ENCODE data around the gene MX1. TPM values are rescaled to one million over a fixed set of nuclear protein-coding genes. Genes with fewer than 3 reads are reported as not detected.

Gene MX1
- total RNA-seq, 3 donors from 2014 or later (not counting 1 experiment from before 2014, with no cell fraction given): 22.7 to 67.0 (median 60.6) TPM

DNA sequence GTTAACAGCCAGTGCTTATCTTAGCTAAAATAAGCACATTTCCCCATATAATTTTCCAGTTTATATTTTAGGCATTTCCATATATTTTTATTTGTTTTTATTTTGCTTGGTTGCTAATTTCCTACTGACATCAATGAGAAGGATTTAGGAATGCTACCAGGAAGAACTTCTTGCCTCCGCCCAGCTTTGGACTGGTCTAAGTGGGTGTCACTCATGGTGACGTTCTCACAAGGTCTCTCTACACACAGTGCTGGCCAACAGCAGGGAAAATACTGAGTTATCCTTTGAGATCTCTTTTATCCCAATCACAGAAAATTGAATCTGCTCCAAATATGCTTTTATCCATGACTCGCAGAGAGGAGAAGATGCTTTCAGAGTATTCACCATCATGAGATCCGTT lies 13.2 kb downstream of the MX1 start:
- Mint-ChIP-seq H3K4me1 (no peaks in the 10 kb centered on the region), H3K27ac (no peak overlapping the region), H3K27me3 (ENCODE audit: low read depth in 2 of 2) (no peaks in the 10 kb centered on the region), H3K4me3 (no peak overlapping the region), H3K36me3 (peaks cover 60% of the 10 kb centered on the region), H3K9me3 (peaks cover 0 to 3% of the 10 kb centered on the region in 2 donors)
- H3K4me1 ChIP-seq (ENCODE audit: control insufficient read depth, insufficient read depth, low read length): no peaks in the 10 kb centered on the region
- no peak for ATAC-seq
- intact Hi-C loops (cut with micrococcal nuclease): no loop called here
- H3K27me3 ChIP-seq (ENCODE audit: control insufficient read depth, insufficient read depth, low read length): no peaks in the 10 kb centered on the region
- H3K27ac ChIP-seq (ENCODE audit: low read length): no peak overlapping the region
- H3K36me3 ChIP-seq (ENCODE audit: control insufficient read depth, insufficient read depth, low read length): peaks cover 80% of the 10 kb centered on the region
- H3K9me3 ChIP-seq (ENCODE audit: control insufficient read depth, insufficient read depth, low read length): no peaks in the 10 kb centered on the region
- 73% methylated on average over 4 of the region's 4 CpGs for WGBS (ENCODE audit: insufficient coverage)
- no peak for DNase-seq
- H3K4me3 ChIP-seq (ENCODE audit: low read length): no peak overlapping the region
- TF ChIP-seq, protein P1, sequence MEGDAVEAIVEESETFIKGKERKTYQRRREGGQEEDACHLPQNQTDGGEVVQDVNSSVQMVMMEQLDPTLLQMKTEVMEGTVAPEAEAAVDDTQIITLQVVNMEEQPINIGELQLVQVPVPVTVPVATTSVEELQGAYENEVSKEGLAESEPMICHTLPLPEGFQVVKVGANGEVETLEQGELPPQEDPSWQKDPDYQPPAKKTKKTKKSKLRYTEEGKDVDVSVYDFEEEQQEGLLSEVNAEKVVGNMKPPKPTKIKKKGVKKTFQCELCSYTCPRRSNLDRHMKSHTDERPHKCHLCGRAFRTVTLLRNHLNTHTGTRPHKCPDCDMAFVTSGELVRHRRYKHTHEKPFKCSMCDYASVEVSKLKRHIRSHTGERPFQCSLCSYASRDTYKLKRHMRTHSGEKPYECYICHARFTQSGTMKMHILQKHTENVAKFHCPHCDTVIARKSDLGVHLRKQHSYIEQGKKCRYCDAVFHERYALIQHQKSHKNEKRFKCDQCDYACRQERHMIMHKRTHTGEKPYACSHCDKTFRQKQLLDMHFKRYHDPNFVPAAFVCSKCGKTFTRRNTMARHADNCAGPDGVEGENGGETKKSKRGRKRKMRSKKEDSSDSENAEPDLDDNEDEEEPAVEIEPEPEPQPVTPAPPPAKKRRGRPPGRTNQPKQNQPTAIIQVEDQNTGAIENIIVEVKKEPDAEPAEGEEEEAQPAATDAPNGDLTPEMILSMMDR (IDR thresholded peaks at IDR 0.05): no peak

GRCh38 chr21:41441546-41441945 lies 15.5 kb downstream of the MX1 start:
- DNase-seq (no peak), ATAC-seq (no peak)
- H3K27ac Mint-ChIP-seq: no peak overlapping the region
- Histone ChIP-seq H3K9me3 (ENCODE audit: control insufficient read depth, insufficient read depth, low read length) (no peaks in the 10 kb centered on the region), H3K36me3 (ENCODE audit: control insufficient read depth, insufficient read depth, low read length) (peaks cover 78% of the 10 kb centered on the region), H3K27ac (ENCODE audit: low read length) (no peak overlapping the region), H3K4me1 (ENCODE audit: control insufficient read depth, insufficient read depth, low read length) (no peaks in the 10 kb centered on the region), H3K27me3 (ENCODE audit: control insufficient read depth, insufficient read depth, low read length) (no peaks in the 10 kb centered on the region), H3K4me3 (ENCODE audit: low read length) (no peak overlapping the region)
- no peaks in the 10 kb centered on the region for H3K9me3 Mint-ChIP-seq
- intact Hi-C loops (cut with micrococcal nuclease): no loop called here
- TF ChIP-seq, protein P1 (IDR thresholded peaks at IDR 0.05): no peak
- peaks cover 48% of the 10 kb centered on the region for H3K36me3 Mint-ChIP-seq
- H3K27me3 Mint-ChIP-seq (ENCODE audit: low read depth in 2 of 2): no peaks in the 10 kb centered on the region
- no peak overlapping the region for H3K4me3 Mint-ChIP-seq
- H3K4me1 Mint-ChIP-seq: no peaks in the 10 kb centered on the region
- WGBS (ENCODE audit: insufficient coverage): 98% methylated on average over 14 of the region's 14 CpGs

DNA sequence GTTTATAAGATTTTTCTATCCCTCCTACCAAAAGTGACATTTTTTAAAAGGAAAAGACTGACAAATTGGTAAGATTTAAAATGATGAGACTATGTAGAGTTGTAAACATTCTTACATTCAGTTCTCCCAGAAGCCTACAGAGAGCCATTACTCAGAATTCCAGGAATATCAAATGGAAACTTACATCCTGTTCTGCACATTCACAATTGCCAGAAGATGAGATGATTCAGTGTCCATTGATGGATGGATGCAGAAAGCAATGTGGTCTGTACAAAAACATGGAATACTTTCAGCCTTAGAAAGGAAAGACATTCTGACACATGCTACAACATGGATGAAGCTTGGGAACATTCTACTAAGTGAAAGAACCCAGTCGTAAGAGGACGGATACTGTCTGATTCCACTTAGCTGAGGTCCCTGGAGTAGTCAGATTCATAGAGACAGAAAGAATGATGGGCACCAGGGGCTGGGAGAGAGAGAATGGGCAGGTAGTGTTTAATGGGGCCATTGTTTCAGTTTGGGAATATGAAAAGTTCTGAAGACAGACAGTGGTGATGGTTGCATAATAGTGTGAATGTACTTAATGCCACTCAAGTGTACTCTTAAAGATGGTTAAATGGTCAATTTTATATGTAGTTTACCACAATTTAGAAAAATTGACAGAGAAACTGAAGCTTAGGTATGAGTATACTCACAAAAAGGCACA lies 16.6 kb downstream of the MX1 start:
- intact Hi-C loops (cut with micrococcal nuclease): no loop called here
- Histone ChIP-seq H3K27me3 (ENCODE audit: control insufficient read depth, insufficient read depth, low read length) (no peaks in the 10 kb centered on the region), H3K36me3 (ENCODE audit: control insufficient read depth, insufficient read depth, low read length) (peaks cover 76% of the 10 kb centered on the region), H3K9me3 (ENCODE audit: control insufficient read depth, insufficient read depth, low read length) (no peaks in the 10 kb centered on the region), H3K4me1 (ENCODE audit: control insufficient read depth, insufficient read depth, low read length) (no peaks in the 10 kb centered on the region), H3K27ac (ENCODE audit: low read length) (no peak overlapping the region), H3K4me3 (ENCODE audit: low read length) (no peak overlapping the region)
- Mint-ChIP-seq H3K36me3 (peaks cover 47% of the 10 kb centered on the region), H3K4me1 (no peaks in the 10 kb centered on the region), H3K9me3 (no peaks in the 10 kb centered on the region), H3K27me3 (ENCODE audit: low read depth in 2 of 2) (no peaks in the 10 kb centered on the region), H3K27ac (no peak overlapping the region), H3K4me3 (no peak overlapping the region)
- ATAC-seq (no peak), DNase-seq (no peak)
- 96% methylated on average over 2 of the region's 2 CpGs for WGBS (ENCODE audit: insufficient coverage)
- TF ChIP-seq, protein P1 (IDR thresholded peaks at IDR 0.05): no peak

DNA sequence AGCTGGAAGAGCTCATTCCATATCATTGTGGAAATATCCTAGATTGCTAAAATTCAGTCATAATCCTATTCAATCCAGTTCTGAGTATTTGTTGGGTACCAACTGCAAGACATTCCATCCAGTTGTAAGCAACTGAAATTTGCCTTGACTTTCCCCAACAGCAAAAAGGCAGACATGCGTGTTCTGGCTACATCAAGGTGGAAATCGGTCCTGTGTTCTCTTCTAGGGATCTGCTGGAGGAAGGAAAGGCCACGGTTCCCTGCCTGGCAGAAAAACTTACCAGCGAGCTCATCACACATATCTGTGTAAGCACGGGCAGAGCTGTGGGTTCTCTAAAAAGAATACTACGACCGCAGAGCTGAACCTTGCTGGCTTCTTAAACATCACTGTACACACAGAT lies 17.5 kb downstream of the MX1 start:
- intact Hi-C loops (cut with micrococcal nuclease): no loop called here
- Histone ChIP-seq H3K36me3 (ENCODE audit: control insufficient read depth, insufficient read depth, low read length) (peaks cover 70% of the 10 kb centered on the region), H3K4me1 (ENCODE audit: control insufficient read depth, insufficient read depth, low read length) (no peaks in the 10 kb centered on the region), H3K27me3 (ENCODE audit: control insufficient read depth, insufficient read depth, low read length) (no peaks in the 10 kb centered on the region), H3K4me3 (ENCODE audit: low read length) (no peak overlapping the region), H3K9me3 (ENCODE audit: control insufficient read depth, insufficient read depth, low read length) (no peaks in the 10 kb centered on the region), H3K27ac (ENCODE audit: low read length) (no peak overlapping the region)
- H3K27ac Mint-ChIP-seq: no peak overlapping the region
- DNase-seq: no peak
- no peak overlapping the region for H3K4me3 Mint-ChIP-seq
- peaks cover 38% of the 10 kb centered on the region for H3K36me3 Mint-ChIP-seq
- H3K9me3 Mint-ChIP-seq: no peaks in the 10 kb centered on the region
- no peaks in the 10 kb centered on the region for H3K4me1 Mint-ChIP-seq
- no peak for ATAC-seq
- TF ChIP-seq, protein P1 (IDR thresholded peaks at IDR 0.05): no peak
- no peaks in the 10 kb centered on the region for H3K27me3 Mint-ChIP-seq (ENCODE audit: low read depth in 2 of 2)
- 96% methylated on average over 7 of the region's 7 CpGs for WGBS (ENCODE audit: insufficient coverage)

Measured in natural killer cell (primary cell).